ENCODE measurements around the gene PAM.
"Not testable (repeated sequence)": the region's sequence is repeated elsewhere in the genome, so short reads cannot be mapped to it uniquely, and the experiment has no call there.

The PAM gene

DNA sequence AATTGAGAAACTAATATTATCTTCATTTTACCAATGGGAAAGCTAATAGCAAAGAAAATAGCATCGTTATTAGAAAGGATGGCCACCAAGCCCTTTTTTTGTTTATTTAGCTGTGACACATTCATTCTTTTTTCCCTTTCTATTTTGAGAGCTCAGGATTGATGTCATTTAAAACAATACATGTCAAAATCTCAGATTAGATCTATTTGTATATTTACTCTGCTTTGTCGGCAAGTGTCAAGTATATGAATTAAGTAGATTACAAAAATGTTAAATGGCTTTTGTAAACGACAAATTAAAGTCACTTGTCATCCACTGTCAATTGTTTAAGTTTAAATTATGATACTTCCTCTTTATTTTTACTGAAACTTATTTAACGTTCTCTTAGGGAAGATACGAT is 118.9 kb downstream of the PAM start:
- no peak for DNase-seq (ENCODE audit: low read depth, low spot score)
- no peak overlapping the region for H3K4me3 ChIP-seq (ENCODE audit: low read length)

DNA sequence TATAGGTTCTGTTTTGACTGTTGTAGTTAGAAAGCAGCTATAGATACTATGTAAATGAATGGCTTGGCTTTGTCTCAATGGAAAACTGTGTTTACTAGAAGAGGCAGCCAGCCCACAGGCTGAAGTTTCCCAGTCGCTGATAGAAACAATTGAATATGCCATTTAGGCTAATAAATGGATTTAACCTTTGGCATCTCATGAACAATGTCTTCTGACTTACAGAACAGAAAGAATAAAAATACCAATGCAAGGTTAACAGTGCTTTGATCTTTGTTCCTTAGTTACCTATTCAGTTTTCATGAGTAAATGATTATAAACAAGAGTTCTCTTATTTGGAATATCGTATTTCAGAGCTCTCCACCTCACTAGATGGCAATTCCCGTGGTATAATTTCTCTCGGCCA is 120.6 kb downstream of the PAM start:
- no peak overlapping the region for H3K4me3 ChIP-seq (ENCODE audit: low read length)
- DNase-seq (ENCODE audit: low read depth, low spot score): no peak

DNA sequence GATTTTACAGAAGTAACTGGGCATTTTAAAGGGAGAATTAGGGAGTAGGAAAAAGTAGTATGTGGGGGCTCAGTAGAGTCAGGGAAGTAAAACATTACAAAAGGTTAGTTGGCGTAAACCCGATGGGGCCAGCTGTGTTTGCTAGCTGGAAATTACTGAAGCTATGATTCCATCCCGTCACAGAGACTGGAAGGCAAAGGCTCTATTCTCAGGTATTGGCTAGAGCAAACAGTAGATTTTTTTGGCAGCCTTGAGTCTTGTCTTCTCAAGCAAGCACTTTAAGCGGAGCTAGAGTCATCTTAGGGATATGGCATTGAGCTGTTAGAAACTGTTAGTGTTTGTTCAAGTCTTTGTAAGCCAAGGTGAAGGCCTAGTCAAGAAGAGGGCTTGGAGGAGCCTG is 121.5 kb downstream of the PAM start:
- H3K4me3 ChIP-seq (ENCODE audit: low read length): no peak overlapping the region
- DNase-seq (ENCODE audit: low read depth, low spot score): no peak

DNA sequence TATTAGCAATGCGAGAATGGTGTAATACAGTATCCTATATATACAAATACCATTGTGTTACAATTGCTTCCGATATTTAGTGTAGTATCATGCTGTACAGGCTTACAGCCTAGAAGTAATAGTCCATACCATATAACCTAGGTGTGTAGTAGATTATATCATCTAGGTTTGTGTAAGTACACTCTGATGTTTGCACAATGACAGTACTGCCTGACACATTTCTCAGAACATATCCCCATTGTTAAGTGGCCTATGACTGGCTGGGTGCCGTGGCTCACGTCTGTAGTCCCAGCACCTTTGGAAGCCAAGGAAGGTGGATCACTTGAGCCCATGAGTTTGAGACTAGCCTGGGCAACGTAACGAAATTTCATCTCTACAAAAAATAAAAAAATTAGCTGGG is 124.6 kb downstream of the PAM start:
- H3K4me3 ChIP-seq (ENCODE audit: low read length): no peak overlapping the region
- DNase-seq (ENCODE audit: low read depth, low spot score): no peak

DNA sequence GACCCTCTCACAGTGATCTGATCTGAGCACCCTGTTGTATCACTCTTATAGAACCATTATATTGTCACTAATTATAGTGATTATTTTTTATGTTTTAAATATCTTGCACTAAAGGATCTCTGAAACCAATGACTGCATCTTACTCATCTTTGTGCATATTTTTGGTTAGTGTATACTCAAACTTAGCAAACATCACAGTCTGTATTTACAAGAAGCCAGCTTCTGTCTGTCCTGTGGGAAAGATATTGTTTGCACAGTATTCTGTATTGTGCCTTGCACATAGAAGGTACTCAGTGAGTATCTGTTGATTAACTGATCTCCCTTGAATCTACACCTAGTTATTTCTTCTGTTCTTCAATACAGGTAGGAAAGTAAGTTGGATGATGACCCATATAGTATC is 131.5 kb downstream of the PAM start:
- no peak overlapping the region for H3K4me3 ChIP-seq (ENCODE audit: low read length)
- no peak for DNase-seq (ENCODE audit: low read depth, low spot score)

DNA sequence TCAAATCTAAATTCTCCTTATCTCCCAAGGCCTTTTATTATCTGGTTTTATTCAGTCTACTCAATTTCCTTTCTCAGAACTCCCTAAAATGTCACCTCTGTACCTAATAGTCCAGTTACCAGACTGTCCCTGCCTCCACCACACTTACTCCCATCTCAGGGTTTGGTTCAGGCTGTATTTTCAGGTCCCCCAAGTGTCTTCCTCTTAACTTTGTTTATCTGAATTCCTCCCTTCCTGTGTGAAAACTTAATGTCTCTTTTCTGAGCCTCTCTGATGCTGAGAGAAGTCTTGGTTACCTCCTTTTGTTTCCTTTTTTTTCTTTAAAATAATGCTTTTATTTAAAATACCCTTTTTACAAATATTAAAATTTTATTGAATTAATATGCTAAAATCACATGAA is 133.4 kb downstream of the PAM start:
- no peak overlapping the region for H3K4me3 ChIP-seq (ENCODE audit: low read length)
- DNase-seq (ENCODE audit: low read depth, low spot score): no peak

DNA sequence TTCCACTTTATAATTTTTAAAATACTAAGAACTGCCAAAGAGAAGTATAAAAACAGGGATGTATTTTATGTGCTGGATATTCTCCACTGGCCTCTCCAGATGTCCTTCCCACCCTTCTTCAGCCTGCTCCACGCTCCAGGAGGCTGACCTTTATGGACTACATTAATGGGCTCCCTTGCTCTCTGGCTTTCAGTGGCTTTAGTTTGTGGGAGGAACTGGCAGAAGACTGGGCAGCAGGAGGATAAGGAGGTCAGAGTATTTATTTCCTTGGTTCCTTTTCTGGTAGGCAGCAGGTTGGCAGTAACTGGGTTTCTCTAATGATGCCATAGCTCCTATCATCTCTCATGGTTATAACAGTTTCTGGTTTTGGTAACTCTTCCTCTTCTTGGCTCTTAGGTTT is 133.9 kb downstream of the PAM start:
- H3K4me3 ChIP-seq (ENCODE audit: low read length): no peak overlapping the region
- no peak for DNase-seq (ENCODE audit: low read depth, low spot score)

DNA sequence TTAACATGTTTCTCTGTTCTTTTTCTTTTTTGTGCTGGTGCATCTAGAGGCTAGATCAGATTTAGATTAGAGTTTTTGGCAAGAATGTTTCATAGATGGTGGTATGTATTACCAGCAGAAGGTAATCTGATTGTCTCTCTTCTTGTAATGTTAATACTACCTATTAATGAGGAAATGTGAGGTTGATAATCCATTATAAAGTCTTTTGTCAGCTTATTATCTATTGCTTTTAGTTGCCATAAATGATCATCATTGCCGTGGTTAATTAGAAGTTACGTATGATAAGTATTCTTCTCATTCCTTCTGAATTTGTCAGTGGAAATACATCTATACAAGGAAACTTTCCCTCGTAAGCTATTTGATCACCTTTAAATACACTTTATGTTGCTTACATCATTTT is 135.0 kb downstream of the PAM start:
- DNase-seq (ENCODE audit: low read depth, low spot score): no peak
- no peak overlapping the region for H3K4me3 ChIP-seq (ENCODE audit: low read length)

DNA sequence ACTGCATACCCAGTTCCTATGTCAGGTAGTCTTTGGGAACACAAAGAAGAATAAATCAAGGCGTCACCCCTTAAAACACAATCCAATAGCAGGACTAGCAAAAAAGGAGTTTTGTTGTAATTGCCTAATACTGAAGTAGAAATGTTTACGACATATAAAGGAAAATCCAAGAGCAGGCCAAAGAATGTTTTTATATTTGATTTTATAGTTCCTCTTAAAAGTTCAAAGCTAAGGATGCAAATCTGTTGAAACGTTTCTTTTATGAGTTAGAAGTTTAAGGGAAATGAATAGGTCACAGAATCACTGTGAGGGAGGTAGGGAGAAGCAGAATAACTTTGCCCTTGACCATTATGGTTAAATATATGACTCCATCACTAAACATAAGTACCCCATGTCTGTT is 136.1 kb downstream of the PAM start:
- no peak overlapping the region for H3K4me3 ChIP-seq (ENCODE audit: low read length)
- no peak for DNase-seq (ENCODE audit: low read depth, low spot score)

DNA sequence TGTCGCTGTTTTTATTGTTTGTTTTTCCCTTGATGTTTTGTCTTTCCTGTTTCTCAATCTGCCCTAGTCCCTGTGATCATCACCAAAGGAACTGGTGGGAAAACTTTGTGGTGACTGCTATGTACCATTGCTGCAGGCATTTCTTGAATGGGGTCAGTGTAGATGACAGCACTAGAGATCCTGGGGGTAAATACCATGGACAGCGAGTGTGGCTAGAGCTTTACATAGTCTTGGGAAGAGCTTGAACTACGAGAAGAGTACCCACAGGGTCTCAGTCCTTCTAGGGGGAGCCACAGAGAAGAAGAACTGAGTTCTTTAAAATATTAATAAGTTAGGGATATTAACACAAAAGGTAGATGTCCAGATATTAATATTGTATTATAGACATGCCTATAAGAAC is 138.8 kb downstream of the PAM start:
- no peak for DNase-seq (ENCODE audit: low read depth, low spot score)
- H3K4me3 ChIP-seq (ENCODE audit: low read length): no peak overlapping the region

DNA sequence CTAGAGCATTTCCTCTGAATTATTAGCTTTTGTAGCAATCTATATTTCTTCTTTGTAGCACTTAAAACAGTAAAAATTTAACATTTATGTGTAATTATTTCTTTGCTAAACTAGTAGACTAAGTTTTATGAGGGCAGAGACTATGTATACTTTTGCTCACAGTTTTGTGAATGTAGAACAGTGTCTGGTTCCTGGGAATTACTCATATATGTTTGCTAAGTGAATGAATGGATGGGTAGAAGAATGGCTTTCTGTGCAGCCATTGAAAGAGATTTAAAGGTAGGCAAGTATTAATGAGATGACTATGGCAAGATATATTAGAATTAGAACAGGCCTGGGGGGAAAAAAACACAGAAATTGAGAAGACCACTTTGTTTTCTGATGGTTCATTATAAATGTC is 140.1 kb downstream of the PAM start:
- DNase-seq (ENCODE audit: low read depth, low spot score): no peak
- no peak overlapping the region for H3K4me3 ChIP-seq (ENCODE audit: low read length)

DNA sequence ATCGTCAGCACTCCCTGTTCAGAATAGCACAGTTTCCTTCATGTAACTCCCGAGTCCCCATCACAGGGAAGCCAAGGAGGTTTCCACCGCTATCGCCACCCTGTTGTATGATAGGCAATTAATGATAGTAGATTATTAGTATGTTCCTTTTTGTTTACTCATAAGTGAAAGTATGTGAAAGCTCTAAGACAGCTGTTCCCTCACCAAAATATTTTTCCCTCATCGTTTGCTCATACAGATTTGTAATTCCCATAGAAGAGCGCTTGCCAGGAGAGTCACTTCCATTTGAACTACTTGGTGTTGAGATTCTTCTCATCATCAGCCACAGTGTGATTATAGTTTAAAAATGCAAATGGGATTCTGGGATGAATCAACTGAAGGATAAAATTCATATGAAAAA is 140.9 kb downstream of the PAM start:
- no peak overlapping the region for H3K4me3 ChIP-seq (ENCODE audit: low read length)
- DNase-seq (ENCODE audit: low read depth, low spot score): no peak

DNA sequence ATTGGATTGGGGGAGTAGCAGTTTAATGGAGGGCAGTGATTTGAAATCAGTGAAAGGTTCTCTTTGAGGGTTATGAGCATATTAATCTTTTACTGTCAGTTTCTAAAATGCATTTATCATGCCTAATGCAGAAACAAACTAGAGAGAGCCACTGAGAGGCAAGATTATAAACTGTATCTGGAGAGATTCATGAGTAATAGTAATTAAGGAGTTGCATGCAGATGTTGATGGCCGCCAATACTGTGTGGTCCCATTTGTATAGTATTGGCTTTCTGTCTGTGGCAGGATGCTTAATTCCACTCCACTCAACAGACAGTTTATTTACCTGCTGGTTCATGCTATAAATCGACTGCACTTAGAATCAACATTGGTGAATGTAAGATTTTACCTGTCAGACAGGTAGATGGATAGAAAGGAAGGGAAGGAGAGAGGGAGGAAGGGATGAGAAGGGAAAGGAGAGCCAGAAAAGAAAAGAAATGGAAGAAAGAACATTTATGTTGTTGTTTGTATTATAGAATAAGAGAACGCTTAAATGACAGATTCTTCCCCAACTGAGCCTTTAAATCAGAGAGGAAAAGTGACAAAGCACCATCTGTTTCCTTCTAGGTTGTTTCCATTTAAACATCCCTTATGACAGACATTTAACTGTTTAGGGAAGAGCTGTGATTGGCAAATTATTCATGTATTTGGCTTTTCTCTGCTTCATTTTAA is 146.5 kb downstream of the PAM start:
- no peak for DNase-seq (ENCODE audit: low read depth, low spot score)
- H3K4me3 ChIP-seq (ENCODE audit: low read length): no peak overlapping the region

DNA sequence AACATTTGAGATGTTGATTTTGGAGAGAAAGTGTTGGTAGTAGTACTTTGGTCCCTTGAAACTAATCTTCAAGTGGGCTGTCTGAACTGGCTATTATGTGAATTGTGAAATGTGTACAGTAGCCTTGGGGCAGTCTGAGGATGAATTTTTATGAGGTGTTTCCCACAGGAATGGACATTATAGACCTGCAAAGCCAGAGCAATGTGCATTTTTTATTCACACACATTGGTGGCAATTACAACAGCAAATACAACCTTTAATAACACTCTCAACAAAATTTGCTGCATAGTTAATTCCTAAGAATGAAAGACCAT is 147.0 kb downstream of the PAM start:
- no peak for DNase-seq (ENCODE audit: low read depth, low spot score)
- H3K4me3 ChIP-seq (ENCODE audit: low read length): no peak overlapping the region

DNA sequence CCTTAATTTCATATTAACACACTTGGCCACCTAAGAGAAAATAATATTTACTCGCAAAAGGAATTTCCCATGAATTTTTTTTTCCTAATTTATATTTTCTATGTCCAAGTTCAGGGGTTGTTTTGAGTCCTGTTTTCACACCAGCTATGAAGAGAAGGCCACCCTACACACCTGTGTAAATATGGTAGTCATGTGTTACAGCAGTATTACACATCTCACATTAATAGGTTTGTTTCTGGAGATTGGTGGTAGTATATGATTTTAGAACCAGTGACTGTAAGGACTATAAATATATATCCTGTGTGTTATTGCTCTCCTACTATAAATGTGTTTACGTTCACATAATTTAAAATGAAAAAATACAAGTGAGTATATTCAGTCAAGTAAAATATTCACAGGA is 147.5 kb downstream of the PAM start:
- no peak for DNase-seq (ENCODE audit: low read depth, low spot score)
- no peak overlapping the region for H3K4me3 ChIP-seq (ENCODE audit: low read length)

DNA sequence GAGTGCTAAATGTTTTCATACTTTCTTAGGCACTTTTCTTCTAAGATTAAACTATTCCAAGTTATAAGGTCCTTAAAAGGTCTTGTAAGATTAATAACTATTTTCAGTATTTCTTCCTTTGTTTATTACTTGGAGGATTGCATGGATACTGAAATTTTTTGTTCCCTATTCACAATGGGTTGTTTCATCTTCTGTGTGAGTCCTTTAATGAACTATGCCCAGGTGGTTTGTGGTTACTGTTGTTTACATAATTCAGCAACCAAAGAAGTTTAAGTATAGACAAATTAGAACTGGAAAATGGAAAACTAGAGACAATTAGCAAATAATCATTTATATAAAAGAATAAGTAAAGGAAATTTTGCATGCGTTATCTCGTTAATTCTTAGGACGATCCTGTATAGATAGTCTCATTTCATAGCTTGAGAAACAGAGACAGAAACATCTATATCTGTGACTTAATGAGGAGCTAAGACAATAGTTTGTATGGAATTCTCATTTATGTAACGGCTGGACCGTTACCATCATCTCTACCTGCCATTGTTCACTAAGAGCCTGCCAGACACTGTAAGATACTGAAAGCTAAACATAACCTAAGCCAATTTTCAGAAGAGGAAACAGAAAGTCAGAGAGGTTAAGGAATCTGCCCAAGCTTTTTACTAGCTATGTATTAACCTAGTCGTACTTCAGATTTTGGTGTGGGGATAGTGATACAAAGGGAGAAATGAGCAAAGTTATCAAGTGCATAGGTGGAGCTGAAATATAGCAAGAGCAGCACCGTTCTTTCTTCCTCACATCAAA is 148.2 kb downstream of the PAM start:
- H3K4me3 ChIP-seq (ENCODE audit: low read length): no peak overlapping the region
- no peak for DNase-seq (ENCODE audit: low read depth, low spot score)

DNA sequence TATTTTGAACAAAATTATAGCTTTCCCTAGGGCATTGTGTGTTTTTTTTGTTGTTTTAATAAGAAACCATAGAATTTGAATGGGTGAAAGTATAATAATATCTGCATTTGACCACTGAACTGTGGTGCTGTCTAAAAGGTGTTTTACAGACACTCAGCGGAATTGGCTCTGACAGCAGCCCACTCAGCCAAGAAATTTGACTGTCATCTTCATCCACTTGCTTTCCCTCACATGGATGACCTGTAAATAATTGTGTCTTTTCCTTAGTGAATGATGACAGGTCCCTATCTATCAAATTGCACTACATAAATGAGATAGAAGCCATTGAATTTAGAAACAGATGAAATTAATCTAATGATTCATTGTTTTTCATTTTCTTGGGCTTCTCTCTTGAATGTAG is 150.0 kb downstream of the PAM start:
- no peak overlapping the region for H3K4me3 ChIP-seq (ENCODE audit: low read length)
- no peak for DNase-seq (ENCODE audit: low read depth, low spot score)

DNA sequence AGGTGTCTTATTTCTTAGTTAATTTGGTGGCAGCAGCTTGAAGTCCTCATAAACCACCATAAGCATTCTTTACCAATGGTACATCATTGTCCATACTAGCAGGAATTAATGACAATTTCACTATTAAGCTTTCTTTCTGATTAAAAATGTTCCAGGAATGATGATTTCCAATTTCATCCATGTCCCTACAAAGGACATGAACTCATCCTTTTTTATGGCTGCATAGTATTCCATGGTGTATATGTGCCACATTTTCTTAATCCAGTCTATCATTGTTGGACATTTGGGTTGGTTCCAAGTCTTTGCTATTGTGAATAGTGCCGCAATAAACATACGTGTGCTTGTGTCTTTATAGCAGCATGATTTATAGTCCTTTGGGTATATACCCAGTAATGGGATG is 152.0 kb downstream of the PAM start:
- H3K4me3 ChIP-seq (ENCODE audit: low read length); DNase-seq (ENCODE audit: low read depth, low spot score): not testable (repeated sequence)

DNA sequence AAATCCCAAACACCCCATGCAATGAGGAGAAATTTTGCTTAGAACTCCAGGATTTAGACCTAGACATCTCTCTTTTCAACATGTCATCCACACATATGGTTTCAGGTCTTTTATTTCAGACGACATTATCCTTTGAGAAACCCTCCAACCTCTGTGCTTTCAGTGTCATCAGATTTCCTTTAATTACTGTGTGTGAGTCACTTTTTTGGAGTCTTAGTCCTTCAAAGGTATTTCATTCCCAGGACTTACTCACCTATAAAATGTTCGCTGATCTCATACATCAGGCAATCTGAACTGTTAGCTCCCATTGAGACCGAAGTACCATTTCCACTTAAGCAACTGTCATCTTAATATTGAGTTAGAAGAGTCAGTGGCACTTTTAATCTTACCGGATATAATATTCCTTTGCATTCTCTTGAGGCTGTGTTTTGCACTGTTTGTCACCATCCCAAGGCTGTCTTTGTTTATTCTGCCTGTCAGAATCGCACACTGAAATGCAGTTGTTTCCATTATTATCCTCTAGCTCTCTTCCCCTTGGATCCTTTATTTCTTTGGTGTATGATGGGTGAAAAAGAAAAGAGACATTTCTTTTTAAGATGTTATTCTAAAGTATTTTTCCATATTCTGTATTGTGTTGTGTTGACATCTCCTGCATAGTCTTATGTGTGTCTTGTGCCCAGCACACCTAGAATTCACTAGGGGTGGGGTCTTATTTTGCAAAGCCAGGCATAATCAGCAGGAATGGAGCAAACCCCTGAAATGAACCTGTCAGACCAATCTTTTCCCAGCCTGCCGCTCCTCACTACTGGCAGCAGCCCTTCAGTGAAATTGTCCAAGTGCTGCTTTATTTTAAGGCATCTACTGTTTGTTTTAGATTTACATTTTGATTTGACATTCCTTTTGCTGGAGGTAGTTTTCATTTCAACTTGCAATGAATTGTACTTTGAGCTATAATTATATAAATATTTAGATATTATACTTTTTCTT is 155.4 kb downstream of the PAM start:
- no peak for DNase-seq (ENCODE audit: low read depth, low spot score)
- no peak overlapping the region for H3K4me3 ChIP-seq (ENCODE audit: low read length)

DNA sequence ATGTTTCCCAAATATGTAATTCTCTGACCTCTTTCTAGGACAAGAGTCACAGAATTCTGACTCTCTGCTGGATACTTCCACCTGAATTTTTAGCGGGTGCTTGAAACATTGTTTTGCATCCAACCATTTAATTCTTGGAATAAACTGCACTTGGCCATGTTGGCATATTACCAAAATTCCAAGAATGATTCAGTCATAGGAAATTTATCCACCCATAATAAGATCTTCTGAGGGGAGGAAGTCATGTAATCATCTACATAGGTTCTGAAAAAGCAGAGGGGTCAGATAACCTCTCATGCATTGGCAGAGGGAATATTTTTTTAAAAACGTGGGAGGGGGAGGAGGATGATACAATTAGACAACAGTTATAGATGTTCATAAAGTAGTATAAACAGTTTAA is 156.9 kb downstream of the PAM start:
- no peak for DNase-seq (ENCODE audit: low read depth, low spot score)

More for the DNA sequence above, 156.9 kb downstream of the PAM start:
- no peak overlapping the region for H3K4me3 ChIP-seq (ENCODE audit: low read length)
